ENCODE data around the gene NCKAP5.

NCKAP5 gene

DNA sequence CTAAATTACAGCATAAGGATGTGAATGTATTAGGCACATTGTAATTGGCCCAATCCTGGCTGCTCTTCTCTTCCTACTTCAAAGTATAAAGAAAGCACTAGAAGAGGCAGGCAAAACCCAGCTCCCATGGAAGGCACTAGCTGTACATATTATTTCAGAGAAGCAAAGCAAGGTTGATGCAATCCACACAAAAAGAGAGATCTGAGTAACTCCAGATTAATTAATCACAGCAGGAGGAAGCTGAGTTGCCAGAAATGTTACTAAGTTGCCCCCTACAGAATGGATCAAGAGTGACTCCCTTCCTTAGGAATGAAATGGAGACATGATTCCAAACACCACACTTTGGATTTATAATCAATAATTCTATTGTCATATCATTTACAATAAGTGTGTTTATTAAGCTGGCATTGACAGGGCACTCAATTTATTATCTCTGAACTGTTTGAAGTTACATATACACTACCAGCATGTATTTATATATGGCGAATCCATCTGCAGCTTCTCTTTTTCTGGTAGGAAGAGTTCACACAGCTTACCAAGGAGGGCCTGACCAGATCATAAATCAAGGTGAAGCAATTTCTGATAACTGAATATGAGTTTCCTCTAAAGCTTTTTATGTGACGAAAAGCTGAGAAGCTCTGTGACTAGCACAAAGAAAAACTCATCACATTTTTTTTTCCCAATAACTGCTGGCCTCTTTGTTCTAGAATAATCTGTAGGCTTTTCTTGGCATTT is 505.2 kb downstream of the NCKAP5 start:
- no peak for DNase-seq

- no peak for DNase-seq
Measured at GRCh38 chr2:133061874-133062593, 506.2 kb downstream of the NCKAP5 start.

- no peak for DNase-seq
Measured at GRCh38 chr2:133054297-133054696, 514.0 kb downstream of the NCKAP5 start.

DNA sequence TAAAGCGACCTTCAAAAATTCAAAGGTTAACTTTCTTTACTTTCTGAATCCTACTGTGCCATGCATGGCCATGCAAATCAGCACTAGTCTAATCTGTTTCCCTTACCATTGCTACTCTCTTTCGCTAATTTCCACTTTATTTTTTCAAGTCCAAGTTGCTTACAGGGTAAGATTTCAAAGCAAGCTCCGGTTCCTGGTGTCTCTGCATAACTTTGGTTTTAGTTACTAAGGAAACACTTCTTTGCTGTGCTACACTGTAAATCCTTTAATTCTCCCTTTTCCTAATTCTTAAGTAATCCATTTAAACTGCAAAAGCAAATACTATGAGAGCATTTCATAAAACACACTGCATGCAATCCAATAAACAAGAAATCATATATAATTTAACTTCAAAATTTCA is 514.7 kb downstream of the NCKAP5 start:
- no peak for DNase-seq

DNA sequence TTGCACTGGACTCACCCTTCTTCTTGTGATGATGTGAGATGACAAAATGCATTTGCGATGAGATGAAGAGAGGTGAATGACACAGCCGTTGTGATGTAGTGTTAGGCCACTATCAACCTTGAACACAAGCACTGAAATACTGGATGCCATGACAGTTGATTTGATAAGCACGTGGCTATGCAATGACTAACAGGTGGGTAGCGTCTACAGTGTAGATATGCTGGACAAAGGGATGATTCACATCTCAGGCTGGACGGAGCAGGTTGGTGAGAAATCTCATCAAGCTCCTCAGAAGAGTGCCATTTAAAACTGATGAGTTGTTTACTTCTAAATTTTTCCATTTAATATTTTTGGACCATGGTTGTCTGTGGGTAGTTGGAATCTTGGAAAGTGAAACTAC is 522.5 kb downstream of the NCKAP5 start:
- DNase-seq: no peak

DNA sequence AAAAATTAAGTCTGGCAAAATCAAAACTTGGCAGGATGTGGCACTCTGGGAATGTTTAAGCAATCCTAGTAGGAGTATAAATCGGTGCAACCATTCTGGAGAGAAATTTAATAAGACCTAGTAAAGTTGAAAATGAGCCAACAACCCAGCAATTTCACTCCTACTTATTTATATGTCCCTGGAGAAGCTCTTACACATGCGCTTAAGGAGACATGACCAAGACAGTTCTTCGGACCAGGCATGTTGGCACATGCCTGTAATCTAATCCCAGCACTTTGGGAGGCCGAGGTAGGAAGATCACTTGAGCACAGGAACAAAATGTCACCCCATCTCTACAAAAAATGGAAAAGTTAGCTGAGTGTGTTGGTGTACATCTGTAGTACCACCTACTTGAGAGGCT is 523.7 kb downstream of the NCKAP5 start:
- DNase-seq: no peak

DNA sequence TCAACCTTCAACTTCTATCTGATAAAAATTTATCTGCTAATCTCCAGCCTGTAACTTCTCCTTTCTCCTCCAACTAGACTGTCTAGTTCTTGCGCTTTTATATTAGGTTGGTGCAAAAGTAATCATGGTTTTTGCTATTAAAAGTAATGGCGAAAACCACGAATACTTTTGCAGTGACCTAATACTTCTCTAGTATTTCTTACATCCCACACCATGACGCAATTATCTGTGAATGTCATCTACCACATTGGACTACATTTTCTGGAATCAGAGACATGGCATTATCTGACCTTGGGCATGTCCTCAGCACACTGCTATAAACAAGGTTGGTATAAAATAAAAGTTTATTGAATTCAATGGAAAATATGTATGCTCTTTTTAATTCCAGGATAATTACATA is 528.1 kb downstream of the NCKAP5 start:
- DNase-seq: no peak

DNA sequence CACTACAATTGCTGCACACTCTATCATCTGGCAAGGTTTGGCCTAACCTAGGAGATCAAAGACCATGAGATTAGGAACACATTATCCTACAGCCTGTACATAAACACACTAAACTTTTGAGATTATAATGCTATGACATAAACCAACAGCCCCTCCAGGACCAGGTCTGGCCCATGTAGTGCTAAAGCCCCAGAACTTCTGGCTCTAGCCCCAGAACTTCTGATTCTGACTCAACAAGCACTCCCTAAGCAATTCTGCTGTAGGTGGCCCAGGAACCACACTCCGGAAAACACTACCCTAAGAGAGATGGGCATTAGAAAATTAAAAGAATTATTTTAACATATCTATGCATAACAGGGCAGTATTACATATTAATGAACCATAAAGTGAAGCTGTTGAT is 528.7 kb downstream of the NCKAP5 start:
- no peak for DNase-seq

DNA sequence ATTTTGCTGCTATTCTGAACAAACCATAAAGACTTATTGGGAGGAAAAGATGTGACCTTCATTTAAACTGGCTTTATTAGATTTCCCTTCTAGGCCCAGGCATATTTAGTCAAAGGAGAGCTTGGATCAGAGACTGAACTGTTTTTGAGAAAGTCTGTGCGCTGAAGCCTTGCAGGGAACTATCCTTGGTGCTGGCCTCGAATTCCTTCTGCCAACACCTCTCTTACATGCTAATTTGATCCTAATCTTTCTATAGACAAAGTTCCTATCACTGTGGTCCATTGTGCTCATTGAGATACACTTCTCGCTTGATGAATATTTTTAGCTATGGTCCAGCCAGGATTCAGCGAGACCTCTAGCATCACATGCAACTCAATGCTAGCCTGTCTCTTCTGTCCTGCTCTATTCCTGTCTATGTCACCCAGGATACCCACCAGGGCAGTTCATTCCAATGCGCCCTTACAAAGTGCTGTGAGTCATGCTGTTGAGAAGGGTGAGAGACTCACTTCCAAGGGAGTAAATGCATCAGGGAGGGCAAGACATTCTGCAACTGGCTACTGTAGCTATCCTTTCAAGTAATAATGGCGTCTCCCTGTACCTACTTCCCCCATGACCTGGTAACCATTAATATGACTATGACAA is 541.6 kb downstream of the NCKAP5 start:
- DNase-seq: no peak

DNA sequence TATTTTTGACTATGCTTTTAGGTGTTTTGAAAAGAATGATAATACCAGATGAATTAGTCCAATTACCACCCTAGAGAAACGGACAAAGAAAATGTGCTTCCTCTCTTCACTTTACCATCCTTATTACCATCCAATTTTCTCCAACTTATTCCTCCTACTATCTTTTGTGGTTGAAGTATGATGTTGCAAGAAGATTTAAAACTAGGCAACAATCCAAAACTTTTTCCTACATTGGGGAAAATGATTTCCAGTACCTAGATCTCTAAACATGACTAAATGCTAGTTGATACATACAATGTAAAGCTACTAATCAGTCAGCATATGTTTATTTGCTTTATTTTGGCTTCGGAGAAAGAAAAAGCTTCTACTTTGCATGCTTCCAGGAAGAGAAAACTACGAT is 543.3 kb downstream of the NCKAP5 start:
- no peak for DNase-seq

DNA sequence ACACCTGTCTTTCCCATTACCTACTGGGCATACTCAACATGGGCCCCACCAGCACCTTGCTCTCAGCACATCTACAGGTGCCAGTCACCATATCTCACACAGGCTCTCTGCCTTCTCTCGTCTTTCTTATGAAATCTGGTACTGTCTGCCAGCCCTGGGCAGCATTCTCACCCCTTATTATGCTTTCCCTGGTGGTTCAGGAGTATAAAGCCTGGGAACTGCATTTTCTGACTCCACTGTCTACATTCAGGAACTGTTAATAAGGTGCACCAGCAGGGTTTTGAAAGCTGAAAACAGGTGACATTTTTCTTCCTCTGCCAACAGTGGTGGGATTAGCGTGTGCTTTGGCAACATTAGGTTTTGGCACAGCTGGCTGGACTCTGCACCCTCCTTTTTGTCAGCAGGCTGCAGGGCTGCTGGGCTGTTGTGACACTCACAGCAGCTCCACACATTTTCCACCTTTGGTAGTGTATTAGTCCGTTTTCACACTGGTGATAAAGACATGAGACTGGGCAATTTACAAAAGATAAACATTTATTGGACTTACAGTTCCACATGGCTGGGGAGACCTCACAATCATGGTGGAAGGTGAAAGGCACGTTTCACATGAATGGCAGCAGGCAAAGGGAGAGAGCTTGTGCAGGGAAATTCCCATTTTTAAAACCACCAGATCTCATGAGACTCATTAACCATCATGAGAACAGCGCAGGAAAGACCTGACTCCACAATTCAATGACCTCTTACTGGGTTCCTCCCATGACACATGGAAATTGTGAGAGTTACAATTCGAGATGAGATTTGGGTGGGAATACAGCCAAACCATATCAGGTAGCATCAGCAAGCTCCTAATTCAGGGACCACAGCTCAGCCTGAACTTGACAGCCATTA is 555.2 kb downstream of the NCKAP5 start:
- no peak for DNase-seq

- DNase-seq: no peak
Measured at GRCh38 chr2:133004623-133005022, 563.6 kb downstream of the NCKAP5 start.

- no peak for DNase-seq
Measured at GRCh38 chr2:132999421-132999820, 568.8 kb downstream of the NCKAP5 start.

DNA sequence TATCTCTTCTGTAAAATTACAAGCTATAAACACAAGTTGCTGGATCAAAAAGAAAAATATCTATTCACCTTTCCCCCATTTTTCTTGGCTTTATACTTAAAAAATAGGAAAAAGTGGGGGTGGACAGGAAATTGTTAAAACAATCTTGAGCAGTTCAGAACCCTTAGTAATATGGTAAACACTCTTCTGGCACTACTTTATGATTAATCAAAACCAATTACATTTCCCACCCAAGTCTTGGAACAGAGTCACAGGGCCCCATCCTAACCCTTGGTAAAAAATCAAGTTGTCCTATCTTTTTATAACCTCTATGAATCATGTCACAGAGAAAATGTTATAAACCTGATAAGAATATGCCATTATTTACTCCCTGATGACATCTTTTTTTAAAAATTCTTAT is 570.0 kb downstream of the NCKAP5 start:
- DNase-seq: no peak

- DNase-seq: no peak
Measured at GRCh38 chr2:132991471-132992045, 576.7 kb downstream of the NCKAP5 start.

DNA sequence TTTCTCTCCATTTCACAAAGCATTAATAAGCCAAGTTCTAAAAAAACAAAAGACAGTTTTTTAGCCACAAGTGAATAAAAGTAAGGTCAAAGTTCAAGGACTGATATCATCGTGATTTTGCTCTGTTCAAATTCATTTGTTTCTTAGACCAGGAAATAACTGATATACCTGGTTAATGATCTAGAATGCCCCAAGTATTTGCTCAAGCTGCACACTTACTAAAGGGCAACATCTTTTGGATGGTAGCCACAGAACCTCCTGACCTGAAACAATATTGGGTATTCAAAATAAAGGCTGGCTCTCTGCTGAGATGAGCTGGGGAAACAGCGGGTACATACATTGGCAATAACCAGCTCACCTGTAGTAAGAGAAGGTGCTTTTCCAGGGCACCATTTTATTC is 583.5 kb downstream of the NCKAP5 start:
- no peak for DNase-seq

GRCh38 chr2:132980304-132980703 is 588.0 kb downstream of the NCKAP5 start:
- no peak for DNase-seq

DNA sequence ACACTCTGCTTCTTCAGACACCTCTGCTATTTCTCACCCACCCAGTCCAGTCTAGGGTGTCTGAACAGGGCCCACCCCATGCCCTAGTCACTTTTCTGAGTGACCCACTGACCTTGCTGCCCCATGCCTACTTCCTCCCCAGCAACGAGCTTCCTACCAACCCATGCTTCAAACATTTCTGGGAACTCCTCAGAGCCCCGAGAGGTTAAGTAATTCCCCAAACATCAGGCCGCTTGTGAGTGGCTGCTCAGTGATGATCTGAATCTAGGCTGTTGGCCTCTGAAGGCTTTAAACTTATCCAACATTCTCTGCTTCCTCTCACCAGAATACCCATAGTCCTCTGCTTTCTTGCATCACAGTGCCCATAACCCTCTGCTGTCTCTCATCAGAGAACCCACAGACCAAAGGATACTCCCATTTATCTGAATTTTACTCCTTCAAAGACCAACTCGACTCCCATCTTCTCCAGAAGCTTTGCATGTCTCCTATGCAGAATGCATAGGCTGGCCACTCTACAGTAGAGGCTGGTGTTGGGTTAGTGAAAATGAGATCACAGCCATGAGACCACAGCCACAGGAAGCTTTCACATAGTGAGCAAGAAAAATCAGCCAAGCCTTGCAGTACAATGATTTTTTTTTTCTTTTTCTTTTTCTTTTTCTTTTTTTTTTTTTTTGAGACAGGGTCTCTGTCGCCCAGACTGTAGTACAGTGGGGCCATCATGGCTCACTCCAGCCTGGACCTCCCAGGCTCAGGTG is 588.7 kb downstream of the NCKAP5 start:
- DNase-seq: no peak

GRCh38 chr2:132978840-132979239 is 589.4 kb downstream of the NCKAP5 start:
- no peak for DNase-seq

GRCh38 chr2:132977812-132978529 is 590.3 kb downstream of the NCKAP5 start:
- DNase-seq: no peak

All from NCI-H187 treated with DMSO at 0.1 percent for 48 hours (cell line).